ENCODE results near the gene CNGA3. TPM values are rescaled to one million over a fixed set of nuclear protein-coding genes. Genes with fewer than 3 reads are reported as not detected.

Gene CNGA3
- total and polyA plus RNA-seq, 2 of the 8 experiments (the other 6 are each of a cell fraction or from before 2014, with no cell fraction given) = 0.02 TPM; not detected in 1

DNA sequence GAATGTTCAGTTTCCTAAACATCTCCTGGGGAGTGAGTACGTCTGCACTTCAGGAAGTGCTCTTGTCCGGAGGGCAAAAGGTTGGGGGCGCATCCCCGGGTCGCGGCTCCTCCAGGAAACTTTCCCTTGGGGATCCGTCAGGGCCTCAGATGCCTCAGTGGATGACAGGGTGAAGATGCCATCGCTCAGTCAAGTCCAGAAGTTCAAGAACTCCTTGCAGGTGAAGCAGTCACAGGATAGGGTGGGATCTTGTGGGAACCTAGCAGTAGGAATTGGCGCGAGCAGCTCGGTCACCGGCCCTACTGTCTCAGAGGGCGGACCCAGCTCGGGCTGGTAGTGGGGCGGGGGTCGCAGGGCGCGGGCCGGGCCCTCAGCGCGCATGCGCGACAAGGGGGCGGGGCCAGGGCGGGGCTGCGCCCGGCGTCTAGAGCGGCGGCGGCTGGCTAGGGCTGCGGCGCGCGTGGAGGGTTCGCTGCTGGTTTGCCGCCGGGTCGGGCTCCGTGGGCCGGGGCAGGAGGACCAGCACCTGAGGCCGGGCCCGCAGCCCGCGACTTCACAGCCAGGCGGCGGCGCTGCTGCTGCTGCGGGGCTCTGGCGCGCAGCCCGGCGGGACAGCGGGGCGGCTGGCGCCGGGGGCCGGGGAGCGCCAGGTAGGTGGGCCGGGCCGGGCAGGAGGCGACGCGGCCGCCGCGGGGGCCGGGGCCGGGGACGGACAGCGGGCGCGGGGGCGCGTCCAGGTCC, 98.3 kb downstream of the CNGA3 start, which contains the start of gene INPP4A (continued):
- peak; percentile 66 for TF ChIP-seq ASH2L (IDR thresholded peaks at IDR 0.05; ENCODE audit: low read length)
- TF ChIP-seq BRCA1 (IDR thresholded peaks at IDR 0.05; ENCODE audit: low read depth, low read length) = no peak
